ENCODE measurements around the gene DDX55. TPM values are rescaled to one million over a fixed set of nuclear protein-coding genes. Genes with fewer than 3 reads are reported as not detected.

The DDX55 gene
- total and polyA plus RNA-seq, 2 of the 13 experiments (the other 11 are each of a cell fraction or from before 2014, with no cell fraction given), result 22.2 to 37.0 TPM

DNA sequence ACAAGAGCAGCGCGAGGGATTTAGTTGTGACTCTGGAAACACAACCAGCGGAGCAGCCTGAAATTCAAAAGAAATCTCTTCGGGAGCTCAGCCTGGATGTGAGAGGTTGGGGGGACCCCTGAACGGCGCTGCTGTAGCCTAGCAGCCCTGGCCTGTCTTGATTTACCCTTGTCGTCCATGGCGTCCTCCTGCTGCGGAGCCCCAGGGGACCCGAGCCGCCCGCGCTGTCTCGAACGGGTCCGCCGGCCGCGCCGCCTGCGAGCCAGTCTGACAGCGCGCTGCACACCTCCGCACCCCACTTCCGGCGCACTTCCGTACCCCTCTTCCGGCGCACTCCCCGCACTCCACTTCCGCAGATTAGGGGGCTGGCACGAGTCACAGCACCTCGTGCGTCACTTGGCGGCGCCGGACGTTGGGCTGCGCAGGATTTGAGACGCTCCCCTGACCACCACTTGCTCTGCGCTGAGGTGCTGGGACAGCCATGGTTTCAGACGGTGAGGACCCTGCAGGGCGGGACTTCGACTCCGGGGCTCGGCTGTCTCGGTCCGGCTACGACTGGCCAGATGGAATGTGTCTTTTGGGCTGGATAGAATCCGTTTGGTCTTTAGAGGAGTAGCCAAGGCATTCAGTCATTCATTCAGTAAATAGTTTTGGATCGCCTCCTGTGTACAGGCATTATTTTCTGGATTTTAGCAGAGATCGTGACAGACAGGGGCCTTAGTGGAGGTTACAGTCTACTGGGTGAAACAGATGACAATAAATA, 31.7 kb downstream of the DDX55 start, which contains the start of the genes EIF2B1 and GTF2H3 (continued):
- TF ChIP-seq ZNF350 (CRISPR knock-in tag; IDR thresholded peaks at IDR 0.05; ENCODE audit: borderline replicate concordance, low read depth), result peak; percentile 96
- TF ChIP-seq ZNF879 (CRISPR knock-in tag; IDR thresholded peaks at IDR 0.05), result no peak
- no peak for TF ChIP-seq ZNF326 (CRISPR knock-in tag; IDR thresholded peaks at IDR 0.05; ENCODE audit: borderline replicate concordance)
- no peak for TF ChIP-seq ZNF530 (CRISPR knock-in tag; IDR thresholded peaks at IDR 0.05; ENCODE audit: low read depth)
- TF ChIP-seq, protein P1, sequence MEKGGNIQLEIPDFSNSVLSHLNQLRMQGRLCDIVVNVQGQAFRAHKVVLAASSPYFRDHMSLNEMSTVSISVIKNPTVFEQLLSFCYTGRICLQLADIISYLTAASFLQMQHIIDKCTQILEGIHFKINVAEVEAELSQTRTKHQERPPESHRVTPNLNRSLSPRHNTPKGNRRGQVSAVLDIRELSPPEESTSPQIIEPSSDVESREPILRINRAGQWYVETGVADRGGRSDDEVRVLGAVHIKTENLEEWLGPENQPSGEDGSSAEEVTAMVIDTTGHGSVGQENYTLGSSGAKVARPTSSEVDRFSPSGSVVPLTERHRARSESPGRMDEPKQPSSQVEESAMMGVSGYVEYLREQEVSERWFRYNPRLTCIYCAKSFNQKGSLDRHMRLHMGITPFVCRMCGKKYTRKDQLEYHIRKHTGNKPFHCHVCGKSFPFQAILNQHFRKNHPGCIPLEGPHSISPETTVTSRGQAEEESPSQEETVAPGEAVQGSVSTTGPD (CRISPR knock-in tag; IDR thresholded peaks at IDR 0.05), result no peak
- peak; percentile 21 for TF ChIP-seq ZEB1 (IDR thresholded peaks at IDR 0.05; ENCODE audit: insufficient replicate concordance, low read depth)
- TF ChIP-seq SAFB2 (CRISPR knock-in tag; IDR thresholded peaks at IDR 0.05; ENCODE audit: borderline replicate concordance, low read depth), result no peak; the same call in 1 of the 2 replicates
- TF ChIP-seq, protein P2, sequence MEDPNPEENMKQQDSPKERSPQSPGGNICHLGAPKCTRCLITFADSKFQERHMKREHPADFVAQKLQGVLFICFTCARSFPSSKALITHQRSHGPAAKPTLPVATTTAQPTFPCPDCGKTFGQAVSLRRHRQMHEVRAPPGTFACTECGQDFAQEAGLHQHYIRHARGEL (CRISPR knock-in tag; IDR thresholded peaks at IDR 0.05), result 0 out of 2 replicates have a peak, but pooled peaks have one; percentile 81
- TF ChIP-seq ZNF557 (CRISPR knock-in tag; IDR thresholded peaks at IDR 0.05), result no peak
- TF ChIP-seq KDM5B (CRISPR knock-in tag; IDR thresholded peaks at IDR 0.05; ENCODE audit: borderline replicate concordance), result peak; percentile 92; the same call in 1 of the 2 replicates
- no peak for TF ChIP-seq ZNF20 (CRISPR knock-in tag; IDR thresholded peaks at IDR 0.05)
- peak; percentile 99 for TF ChIP-seq HOXA3 (CRISPR knock-in tag; IDR thresholded peaks at IDR 0.05)
- peak; percentile 95 for TF ChIP-seq IRF2 (CRISPR knock-in tag; IDR thresholded peaks at IDR 0.05)
- no peak for TF ChIP-seq ZNF562 (CRISPR knock-in tag; IDR thresholded peaks at IDR 0.05; ENCODE audit: borderline replicate concordance)
- no peak for TF ChIP-seq NFE2 (CRISPR knock-in tag; IDR thresholded peaks at IDR 0.05)
- peak; percentile 99 for TF ChIP-seq ELF1 (CRISPR knock-in tag; IDR thresholded peaks at IDR 0.05)
- peak; percentile 89 for TF ChIP-seq HIVEP1 (CRISPR knock-in tag; IDR thresholded peaks at IDR 0.05)
- TF ChIP-seq ZNF558 (CRISPR knock-in tag; IDR thresholded peaks at IDR 0.05; ENCODE audit: borderline replicate concordance), result no peak; the same call in 1 of the 2 replicates
- no peak for TF ChIP-seq STAT5B (CRISPR knock-in tag; IDR thresholded peaks at IDR 0.05)
- no peak for TF ChIP-seq HMG20A (CRISPR knock-in tag; IDR thresholded peaks at IDR 0.05; ENCODE audit: borderline replicate concordance)
- TF ChIP-seq MBD4 (IDR thresholded peaks at IDR 0.05; ENCODE audit: borderline replicate concordance, low read length), result no peak
- TF ChIP-seq, protein P3, sequence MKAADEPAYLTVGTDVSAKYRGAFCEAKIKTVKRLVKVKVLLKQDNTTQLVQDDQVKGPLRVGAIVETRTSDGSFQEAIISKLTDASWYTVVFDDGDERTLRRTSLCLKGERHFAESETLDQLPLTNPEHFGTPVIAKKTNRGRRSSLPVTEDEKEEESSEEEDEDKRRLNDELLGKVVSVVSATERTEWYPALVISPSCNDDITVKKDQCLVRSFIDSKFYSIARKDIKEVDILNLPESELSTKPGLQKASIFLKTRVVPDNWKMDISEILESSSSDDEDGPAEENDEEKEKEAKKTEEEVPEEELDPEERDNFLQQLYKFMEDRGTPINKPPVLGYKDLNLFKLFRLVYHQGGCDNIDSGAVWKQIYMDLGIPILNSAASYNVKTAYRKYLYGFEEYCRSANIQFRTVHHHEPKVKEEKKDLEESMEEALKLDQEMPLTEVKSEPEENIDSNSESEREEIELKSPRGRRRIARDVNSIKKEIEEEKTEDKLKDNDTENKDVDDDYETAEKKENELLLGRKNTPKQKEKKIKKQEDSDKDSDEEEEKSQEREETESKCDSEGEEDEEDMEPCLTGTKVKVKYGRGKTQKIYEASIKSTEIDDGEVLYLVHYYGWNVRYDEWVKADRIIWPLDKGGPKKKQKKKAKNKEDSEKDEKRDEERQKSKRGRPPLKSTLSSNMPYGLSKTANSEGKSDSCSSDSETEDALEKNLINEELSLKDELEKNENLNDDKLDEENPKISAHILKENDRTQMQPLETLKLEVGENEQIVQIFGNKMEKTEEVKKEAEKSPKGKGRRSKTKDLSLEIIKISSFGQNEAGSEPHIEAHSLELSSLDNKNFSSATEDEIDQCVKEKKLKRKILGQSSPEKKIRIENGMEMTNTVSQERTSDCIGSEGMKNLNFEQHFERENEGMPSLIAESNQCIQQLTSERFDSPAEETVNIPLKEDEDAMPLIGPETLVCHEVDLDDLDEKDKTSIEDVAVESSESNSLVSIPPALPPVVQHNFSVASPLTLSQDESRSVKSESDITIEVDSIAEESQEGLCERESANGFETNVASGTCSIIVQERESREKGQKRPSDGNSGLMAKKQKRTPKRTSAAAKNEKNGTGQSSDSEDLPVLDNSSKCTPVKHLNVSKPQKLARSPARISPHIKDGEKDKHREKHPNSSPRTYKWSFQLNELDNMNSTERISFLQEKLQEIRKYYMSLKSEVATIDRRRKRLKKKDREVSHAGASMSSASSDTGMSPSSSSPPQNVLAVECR (CRISPR knock-in tag; IDR thresholded peaks at IDR 0.05; ENCODE audit: borderline replicate concordance), result peak; percentile 100
- no peak for TF ChIP-seq ZBTB7A (CRISPR knock-in tag; IDR thresholded peaks at IDR 0.05)

All from HepG2 (cell line).